Kidney epithelial cell (primary cell): ENCODE results near the gene SH2D1B. TPM values are rescaled to one million over a fixed set of nuclear protein-coding genes. Genes with fewer than 3 reads are reported as not detected.

Experiments
- DNase-seq: peaks from one replicate; pipeline ENCODE4 v3.0.0-alpha.2; 2010; ENCODE audit warnings: low read depth
- H3K27me3 ChIP-seq: 2 replicates; pipeline ENCODE4 v1.6.0; 2011; ENCODE audit warnings: low read length; ENCODE audit not compliant: control insufficient read depth, insufficient read depth
- H3K36me3 ChIP-seq: 2 replicates; pipeline ENCODE4 v1.5.1; 2011; ENCODE audit warnings: low read length; ENCODE audit not compliant: control insufficient read depth, insufficient read depth
- H3K4me3 ChIP-seq: 2 replicates; pipeline ENCODE4 v1.5.1; 2011; ENCODE audit warnings: low read depth, mild to moderate bottlenecking, control low read depth, low read length
- total RNA-seq: library from RNA; depleted of rRNA; stranded (reverse); fragments of >200 nt; gene quantifications from 2 replicates; pipeline ENCODE4 v1.2.3, GENCODE V29; 2015
- TF ChIP-seq, protein P1 (sequence below): IDR thresholded peaks from 2 replicates; pipeline ENCODE4 v1.5.1; 2011; ENCODE audit warnings: mild to moderate bottlenecking, moderate library complexity, low read length, control low read depth, inconsistent platforms; ENCODE audit not compliant: insufficient read depth, poor library complexity, severe bottlenecking

The SH2D1B gene
- total RNA-seq, 1 donor from 2014 or later = not detected

DNA sequence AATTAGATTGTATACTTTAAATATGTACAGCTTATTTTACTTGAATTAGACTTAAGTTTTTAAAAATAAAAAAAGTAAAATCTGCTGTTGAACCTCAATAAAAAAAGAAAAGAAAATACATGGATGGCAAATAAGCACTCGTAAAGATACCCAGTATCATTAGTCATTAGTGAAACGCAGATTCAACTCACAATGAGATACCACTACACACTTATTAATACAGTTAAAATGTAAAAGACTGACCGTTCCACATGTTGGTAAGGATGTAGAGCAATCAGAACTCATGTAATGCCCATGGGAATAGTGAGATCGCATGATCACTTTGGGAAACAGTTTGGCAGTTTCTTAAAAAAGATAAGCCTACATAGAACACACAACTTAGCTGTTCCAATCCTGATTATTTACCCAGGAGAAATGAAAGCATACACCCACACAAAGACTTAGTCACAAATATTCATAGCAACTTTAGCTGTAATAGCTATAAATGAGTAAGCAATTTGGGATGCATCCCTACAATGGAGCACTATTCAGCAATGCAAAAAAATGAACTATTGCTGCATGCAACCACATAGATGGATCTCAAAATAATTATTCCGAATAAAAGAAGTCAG, 7.3 kb downstream of the SH2D1B start:
- no peak for DNase-seq
- Histone ChIP-seq H3K27me3 (no peaks in the 10 kb centered on the region), H3K4me3 (no peak overlapping the region), H3K36me3 (no peaks in the 10 kb centered on the region)
- TF ChIP-seq, protein P1, sequence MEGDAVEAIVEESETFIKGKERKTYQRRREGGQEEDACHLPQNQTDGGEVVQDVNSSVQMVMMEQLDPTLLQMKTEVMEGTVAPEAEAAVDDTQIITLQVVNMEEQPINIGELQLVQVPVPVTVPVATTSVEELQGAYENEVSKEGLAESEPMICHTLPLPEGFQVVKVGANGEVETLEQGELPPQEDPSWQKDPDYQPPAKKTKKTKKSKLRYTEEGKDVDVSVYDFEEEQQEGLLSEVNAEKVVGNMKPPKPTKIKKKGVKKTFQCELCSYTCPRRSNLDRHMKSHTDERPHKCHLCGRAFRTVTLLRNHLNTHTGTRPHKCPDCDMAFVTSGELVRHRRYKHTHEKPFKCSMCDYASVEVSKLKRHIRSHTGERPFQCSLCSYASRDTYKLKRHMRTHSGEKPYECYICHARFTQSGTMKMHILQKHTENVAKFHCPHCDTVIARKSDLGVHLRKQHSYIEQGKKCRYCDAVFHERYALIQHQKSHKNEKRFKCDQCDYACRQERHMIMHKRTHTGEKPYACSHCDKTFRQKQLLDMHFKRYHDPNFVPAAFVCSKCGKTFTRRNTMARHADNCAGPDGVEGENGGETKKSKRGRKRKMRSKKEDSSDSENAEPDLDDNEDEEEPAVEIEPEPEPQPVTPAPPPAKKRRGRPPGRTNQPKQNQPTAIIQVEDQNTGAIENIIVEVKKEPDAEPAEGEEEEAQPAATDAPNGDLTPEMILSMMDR = no peak

DNA sequence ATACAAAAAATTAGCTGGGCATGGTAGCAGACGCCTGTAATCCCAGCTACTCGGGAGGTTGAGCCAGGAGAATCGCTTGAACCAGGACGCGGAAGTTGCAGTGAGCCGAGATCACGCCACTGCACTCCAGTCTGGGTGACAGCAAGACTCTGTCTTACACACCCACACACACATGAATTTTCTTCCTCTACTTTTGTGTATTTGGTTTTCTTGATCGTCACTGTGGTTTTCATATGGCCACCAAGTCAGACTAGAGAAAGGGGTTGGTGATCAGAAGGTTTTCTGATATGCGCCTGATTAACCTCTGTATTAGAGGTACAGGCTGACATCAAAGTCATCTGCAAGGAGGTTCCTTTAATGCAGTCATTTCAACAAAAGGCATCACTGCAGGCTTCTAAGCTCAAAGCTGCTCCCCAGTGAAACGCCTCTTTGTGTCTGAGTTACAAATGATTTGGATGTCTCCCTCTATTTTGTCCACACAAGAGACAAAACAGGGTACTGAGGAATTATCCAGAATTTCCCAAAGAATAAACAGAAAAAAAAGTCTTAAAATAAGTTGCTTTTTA, 11.1 kb downstream of the SH2D1B start:
- H3K36me3 ChIP-seq = no peaks in the 10 kb centered on the region
- no peak for DNase-seq
- H3K27me3 ChIP-seq = no peaks in the 10 kb centered on the region
- TF ChIP-seq, protein P1 = no peak
- no peak overlapping the region for H3K4me3 ChIP-seq

DNA sequence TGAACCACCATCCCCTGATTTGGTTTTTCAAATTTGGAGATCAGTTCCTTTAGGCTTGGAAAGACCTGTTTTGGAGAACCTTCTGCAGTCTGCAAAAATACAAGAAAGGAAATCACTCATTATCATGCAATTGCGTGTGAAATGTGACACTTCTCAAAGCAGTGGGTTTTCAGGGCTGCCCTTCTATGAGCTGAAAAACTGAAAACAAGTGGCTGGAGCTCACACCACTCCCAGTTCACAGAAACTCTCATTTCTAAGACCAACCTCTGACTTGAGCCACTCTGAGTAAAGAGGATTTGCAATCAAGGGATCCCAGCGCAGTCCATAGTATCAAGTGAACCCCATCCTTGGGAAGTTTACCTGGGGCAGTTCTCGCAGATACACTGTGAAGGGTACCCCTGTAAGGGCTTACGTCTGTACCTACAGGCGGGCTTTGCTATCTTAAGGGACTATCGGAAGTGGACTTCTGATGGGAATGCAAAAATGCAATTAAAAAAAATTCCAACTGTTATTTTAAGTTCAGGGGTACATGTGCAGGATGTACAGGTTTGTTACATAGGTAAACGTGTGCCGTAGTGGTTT, 12.8 kb downstream of the SH2D1B start:
- no peak overlapping the region for H3K4me3 ChIP-seq
- TF ChIP-seq, protein P1 = no peak
- DNase-seq = no peak
- no peaks in the 10 kb centered on the region for H3K36me3 ChIP-seq
- H3K27me3 ChIP-seq = no peaks in the 10 kb centered on the region

DNA sequence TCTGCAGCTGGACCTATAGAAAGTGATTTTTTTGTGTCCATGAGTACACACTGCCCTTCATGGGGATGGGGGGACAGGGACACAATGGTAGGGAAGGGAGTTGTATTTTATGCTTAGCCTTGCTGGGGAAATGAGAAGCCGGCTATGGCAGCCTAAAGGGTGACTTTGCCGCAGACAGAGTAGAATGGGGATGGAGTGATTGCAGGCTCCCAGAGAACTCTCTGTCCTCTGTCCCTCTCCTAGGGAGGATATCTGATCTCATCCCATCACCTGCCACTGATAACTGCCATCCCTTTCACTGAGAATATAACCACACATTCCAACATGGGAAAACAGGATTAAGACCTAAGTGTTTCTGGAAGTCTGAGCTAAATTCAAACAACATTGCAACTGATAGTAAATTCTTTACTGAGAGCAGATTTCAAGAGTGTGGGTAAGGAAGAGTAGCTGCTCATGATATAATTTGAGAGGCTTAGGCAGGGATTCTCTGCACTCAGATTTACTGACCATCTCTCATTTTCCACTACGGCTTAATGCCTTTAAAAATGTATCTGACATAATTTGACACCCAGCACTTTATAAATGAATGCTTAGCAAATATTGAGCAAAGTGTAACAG, 13.9 kb downstream of the SH2D1B start:
- TF ChIP-seq, protein P1 = no peak
- no peak for DNase-seq
- H3K4me3 ChIP-seq = no peak overlapping the region
- H3K36me3 ChIP-seq = no peaks in the 10 kb centered on the region
- H3K27me3 ChIP-seq = no peaks in the 10 kb centered on the region

DNA sequence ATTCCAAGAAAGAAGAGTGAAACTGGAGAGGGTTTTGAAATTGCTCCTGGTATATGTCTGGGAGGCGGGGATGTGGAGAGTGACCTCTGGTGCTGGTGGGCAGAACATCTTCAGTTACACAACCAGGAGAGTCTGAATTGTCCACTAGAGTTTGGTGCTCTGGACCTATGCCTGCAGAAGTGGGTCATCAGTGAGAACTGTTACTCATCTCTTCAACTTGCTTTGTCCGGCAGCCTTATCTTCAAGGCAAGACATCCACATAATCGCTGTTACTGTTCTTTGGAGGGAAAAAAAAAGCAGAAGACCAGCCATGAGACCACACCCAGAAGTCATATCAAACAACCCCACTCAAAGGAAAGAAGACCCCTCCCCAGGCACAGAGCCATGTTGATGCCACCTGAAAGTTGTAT, 14.9 kb downstream of the SH2D1B start:
- DNase-seq = no peak

More for the DNA sequence above, 14.9 kb downstream of the SH2D1B start:
- Histone ChIP-seq H3K4me3 (no peak overlapping the region), H3K27me3 (no peaks in the 10 kb centered on the region), H3K36me3 (no peaks in the 10 kb centered on the region)
- TF ChIP-seq, protein P1 = no peak
